CD4-positive, alpha-beta T cell treated with Interleukin-10 for 1 hour (primary cell): ENCODE data around the gene DKK1.
"Not testable (repeated sequence)": the region's sequence is repeated elsewhere in the genome, so short reads cannot be mapped to it uniquely, and the experiment has no call there.

Experiments
- DNase-seq: peaks from one replicate; pipeline ENCODE4 v3.0.0-alpha.2; 2020

DKK1 gene

DNA sequence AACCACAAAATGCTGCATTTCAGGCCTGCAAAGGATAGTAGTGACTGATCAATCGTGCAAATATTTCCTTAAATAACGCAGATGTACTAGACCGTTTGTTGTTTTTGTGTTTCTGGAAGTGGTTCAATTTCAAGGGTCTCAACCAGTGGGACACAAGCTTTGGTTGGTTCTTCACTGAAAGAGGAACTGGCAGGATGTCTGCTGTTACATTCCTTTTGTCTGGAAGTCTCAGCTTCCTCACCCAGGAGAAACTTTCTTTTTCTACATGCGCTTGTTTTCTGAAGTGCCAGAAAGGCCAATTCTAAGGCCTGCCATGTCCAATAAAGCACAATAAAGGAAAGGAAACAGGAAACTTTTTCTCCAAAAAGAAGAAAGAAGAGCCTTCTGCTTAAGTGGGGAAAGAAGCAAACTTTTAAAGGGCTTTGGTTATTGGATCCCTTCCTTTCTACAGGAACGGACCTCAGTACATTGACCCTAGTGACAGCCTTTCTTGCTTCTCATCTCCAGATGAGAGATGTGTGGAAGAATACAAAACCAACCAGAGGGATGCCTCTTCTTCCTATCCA lies 4.1 kb downstream of the DKK1 start:
- no peak for DNase-seq

DNA sequence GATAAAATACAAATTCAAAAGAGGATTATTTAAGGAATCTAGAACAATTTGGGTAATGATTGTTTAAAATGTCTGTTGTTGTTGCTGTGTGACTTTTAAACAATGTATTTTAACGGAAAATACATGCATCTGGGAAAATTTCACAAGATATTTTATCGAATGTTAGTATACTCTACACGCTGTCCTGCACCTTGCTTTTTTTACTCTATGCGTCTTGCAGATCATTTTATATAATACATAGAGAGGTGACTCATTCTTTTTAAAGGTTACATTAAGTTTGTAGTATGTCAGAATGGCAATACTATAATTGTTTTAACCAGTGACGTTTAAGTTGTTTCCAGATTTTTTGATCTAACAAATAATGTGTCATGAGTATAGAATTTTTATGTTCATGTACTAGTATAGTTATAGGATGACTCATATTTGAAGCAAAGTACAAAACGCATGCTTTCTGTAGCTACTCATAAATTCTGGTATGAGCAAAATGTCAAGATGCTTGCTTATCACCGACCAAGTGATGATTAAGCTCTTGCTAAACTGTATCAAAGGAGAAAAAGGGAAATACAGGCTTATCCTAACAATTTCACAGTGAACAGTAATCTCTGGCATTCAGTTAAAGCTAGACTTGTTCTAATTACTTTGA lies 4.9 kb downstream of the DKK1 start:
- no peak for DNase-seq

DNA sequence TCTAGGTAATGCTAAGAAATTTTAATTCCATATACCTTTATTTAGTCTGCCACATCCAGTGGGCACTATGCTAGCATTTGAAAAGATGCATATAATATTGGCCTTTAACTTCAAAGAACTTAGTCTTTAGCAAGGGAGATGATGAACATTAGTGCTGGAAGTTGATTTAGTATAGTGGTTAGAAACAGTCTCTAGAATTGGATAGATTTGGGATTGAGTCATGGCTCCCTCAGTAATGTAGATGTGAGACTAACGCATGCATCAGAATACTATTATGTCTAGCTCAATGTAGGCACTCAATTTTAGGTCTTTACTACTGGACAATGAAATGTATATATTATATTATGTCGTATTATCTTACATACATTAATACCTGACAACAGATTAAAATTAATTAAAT lies 5.8 kb downstream of the DKK1 start:
- no peak for DNase-seq

DNA sequence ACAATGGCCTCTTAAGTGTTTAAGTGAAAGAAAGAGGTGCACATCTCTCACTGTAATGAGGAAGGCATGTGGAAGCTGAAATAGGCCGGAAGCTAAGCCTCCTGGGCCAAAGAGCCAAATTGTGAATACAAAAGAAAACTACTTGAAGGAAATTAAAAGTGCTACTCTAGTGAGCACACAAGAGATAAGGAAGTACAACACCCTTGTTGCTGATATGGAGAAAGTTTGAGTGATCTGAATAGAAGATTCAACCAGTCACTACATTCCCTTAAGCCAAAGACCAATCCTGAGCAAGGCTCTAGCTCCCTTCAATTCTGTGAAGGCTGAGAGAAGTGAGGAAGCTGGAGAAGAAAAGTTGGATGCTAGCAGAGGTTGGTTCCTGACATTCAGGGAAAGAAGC lies 8.2 kb downstream of the DKK1 start:
- no peak for DNase-seq

DNA sequence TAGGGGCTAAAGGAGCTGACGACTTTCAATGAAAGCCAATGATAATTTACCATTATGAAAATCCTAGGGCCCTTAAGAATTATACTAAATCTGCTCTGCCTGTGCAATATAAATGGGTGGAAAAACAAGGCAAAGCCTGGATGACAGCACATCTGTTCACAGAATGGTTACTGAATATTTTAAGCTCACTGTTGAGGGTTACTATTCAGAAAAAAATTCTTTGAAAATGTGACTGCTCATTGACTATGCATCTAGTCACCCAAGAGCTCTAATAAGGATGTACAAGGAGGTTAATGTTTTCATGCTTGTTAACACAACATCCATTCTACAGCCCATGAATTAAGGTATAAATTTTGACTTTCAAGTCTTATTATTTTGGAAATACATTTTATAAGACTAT lies 8.9 kb downstream of the DKK1 start:
- no peak for DNase-seq

DNA sequence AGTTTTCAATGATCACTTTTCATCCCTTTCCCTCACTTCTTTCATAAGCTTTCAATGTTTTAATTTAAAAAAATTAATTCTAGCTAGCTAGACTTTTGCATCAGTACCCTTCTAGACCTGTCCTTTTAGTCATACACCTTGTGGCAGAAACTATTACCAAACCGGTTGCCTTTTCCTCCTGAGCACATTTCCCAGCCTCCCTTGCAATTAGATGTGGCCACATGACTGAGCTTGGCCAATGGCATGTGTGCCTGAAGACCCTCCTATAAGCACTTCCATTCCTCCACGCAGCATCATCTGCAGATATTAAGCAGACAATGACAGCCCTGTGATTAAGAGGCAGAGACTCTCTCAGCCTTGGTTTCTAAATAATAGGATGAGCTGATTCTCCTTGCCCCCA lies 12.3 kb downstream of the DKK1 start:
- DNase-seq = no peak

DNA sequence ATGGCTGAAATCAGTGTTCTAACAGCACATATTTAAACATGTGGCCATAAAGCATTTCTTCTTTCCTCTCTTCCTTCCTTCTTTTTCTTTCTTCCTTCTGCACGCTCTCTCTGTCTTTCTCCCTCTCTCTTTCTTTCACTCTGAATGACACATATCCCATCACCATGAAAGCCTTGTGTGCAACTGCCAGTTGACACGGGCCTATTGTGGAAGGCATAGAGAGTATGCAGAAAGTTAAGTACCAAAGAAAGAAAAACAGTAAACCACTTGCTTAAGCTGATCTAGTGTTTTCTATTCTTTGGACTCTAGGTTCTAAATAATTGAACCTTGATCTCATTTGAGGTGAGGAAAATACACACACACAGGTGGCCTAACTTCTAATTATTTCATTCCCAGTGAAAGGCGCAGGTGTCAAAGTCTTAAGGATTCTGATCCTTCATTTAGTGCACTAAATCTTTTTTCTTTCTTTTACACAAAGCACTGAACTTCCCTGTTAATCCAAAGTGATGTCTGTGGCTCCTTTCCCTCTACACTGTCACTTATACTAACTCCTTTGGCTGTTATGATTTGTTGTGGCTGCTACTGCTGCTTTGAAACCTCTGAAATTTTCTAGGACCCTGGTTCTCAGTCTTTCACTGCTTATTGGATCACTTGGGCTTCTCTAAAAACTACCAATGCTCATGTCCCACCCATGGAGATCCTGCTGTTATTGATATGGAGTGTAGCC lies 17.7 kb downstream of the DKK1 start:
- DNase-seq = no peak

DNA sequence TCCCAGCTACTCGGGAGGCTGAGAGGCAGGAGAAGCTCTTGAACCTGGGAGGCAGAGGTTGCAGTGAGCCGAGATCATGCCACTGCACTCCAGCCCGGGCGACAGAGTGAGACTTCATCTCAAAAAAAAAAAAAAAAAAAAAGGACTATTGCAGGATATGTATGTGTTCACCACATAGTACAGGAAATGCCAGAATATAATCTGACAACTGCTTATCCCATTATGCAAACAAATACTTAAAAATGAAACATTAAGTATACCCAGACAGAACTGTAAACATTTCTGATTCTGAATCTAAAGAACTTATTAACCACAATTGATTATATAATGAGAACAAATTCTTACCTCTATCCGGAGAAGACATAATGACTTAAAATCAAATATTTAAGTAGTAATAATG lies 18.7 kb downstream of the DKK1 start:
- no peak for DNase-seq

DNA sequence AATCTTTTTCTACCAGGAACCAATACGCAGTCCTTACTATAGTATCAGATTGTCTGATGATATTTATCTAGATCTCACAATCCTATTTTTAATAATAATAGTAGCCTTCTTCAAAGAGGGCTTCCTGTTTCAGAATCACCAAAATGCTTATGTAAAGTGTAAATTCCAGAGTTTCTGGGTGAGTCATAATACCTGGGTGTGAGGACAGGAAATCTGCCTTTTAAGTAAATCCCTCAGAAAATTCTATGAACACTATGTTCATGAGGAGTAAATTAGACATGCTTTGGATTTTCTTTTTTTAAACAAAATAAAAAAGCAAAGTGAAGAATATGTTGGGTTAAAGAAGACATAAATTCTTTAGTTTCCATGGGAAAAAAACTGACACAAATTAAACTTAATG lies 20.5 kb downstream of the DKK1 start:
- DNase-seq = no peak

DNA sequence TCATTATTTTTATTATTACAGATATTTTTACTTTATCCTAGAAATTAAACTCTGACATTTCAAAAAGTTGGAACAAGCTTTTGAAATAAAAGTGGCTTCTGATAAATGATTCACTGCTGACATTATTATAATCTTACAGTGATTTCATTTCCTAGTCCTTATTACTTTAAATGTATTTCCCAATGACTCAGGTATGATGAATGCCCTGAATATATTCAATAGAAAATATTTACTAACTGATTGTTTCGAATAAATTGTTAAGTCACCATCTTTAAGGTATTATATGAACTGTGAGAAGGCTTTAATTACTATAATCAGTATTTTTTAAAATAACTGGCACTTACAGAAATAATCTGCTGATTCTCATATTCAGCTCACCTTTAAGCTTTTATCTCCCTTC lies 21.6 kb downstream of the DKK1 start:
- no peak for DNase-seq

DNA sequence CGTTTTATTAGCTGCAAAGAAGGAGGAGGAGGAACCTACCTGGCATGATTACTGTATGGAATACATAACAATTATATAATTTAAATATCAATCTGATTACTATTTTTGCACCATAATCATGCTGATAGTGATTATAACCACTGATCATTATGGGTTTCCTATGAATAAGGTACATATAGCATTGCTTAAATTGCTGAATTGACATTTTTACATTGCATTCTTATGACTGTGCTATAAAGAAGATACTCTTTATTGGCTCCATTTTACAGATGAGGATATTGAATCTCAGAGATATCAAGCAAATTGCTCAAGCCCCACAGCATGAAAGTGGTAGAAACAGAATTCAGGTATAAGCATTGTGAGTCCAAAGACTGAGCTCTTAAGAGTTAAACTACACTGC lies 23.1 kb downstream of the DKK1 start:
- no peak for DNase-seq

DNA sequence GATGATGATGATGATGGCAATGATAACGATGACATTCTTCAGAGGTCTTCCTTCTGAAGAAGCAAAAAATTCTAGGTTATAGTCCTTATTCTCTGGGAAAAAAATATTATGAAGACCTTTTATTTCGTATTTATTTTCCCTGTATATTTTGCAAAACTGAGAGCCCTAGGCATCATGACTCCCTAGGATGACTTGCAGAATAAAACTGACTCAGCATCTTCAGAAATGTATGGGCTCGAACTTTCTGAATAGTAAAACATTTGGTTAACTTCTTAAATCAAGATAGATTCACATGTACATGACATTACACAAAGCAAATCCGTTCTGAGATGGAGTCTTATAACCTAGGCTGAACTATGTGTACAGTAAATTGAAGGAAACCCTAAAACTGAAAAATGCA lies 29.4 kb downstream of the DKK1 start:
- DNase-seq = no peak

DNA sequence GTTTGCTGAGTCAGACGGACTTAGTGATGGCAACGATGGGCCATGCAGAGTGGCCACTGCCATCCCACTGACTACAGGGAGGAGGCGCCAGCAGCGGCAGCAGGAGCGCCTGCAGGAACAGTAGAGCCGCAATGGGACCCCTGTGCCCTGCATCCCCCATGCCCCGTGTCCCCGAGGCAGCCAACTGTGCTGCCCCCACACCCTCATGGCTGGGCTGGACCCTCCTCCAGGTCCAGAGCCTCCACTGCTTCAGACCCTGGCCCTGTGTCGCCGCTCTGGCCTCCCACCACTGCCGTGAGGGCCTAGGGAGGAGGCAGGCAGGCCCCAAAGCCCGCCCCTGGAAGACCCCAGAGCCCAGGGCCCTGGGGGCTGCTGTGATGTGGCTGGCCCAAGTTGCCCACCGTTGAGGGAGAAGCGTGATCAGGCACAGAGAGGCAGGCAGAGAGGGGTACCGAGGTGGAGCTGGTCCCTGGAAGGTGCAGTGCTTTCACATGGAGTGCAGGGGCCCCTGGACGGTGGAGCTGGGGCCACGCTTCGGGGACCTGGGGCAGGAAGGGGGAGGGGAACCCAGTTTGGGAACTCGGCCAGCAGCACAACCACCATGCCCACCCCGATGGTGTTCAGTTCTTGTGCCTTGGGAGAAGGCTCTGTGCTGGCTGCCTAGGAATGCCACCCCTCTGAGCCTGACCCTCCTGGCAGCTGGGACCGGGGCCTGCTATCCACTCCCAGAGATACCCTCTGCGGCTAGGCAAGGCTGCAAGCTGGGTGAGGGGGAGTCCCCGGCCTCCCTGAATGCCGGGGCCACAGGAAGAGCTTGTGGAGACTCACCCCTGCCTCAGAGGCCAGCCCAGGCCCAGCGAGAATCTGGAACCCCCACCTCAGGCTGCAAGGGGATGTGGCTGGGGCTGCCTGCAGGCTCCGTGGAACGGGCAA lies 32.6 kb downstream of the DKK1 start:
- no peak for DNase-seq

DNA sequence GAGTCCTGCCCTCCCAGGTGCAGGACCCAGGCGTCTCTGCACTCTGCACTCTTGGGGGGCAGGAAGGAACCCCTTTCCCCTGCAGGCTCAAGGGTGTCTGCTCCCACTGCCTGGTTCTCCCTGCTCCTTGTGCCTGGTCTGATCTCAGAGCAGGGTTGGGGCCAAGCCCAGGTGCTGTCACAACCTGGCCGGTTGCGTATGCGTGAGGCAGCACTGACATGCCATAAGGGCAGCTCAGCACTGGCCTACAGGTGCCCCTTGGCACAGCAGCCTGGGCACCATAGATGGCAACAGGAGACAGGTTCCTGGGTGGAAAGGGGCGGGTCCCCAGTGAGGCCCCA lies 33.2 kb downstream of the DKK1 start:
- DNase-seq = no peak

DNA sequence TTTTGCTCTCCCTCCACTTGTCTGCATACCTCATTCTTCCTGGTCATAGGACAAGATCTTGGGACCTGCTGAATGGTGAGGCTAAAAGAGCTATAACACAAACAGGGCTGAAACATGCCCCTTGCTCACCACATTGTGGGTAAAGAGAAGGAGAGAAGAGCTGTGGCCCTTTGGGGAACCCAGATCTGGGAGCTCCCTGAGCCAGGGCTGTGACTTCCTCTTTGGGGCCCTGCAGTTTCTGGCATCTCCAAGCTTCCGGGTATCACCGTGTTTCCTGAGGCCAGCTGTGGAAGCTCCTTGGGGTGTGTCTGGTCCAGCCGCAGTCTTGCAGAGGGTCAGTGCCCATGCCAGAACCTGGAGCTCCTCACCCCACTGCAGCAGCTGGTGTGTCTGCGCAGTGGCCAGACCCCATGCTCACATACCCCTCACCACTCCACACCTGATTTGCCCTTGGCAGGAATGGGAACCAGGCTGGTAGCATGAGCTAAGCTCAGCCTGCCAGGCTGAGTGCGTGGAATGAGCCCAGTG lies 34.0 kb downstream of the DKK1 start:
- no peak for DNase-seq

DNA sequence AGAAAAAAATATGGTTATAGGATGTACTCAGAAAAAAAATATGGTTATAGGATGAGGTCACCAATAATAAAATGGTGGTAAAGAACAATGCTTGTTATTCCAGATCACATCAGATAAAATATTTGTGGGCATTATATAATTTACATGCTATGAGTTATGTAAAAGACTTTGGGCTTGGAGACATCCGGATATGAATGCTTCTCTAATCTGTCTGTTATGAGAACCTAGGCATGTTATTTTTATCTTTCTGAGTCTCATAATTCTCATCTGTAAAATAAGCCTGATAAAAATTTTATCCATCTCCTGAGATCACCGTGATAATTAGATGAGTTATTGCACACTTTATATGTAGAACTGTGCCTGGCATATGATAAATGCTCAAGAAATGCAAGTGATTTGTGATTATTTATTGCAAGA lies 37.8 kb downstream of the DKK1 start:
- no peak for DNase-seq

DNA sequence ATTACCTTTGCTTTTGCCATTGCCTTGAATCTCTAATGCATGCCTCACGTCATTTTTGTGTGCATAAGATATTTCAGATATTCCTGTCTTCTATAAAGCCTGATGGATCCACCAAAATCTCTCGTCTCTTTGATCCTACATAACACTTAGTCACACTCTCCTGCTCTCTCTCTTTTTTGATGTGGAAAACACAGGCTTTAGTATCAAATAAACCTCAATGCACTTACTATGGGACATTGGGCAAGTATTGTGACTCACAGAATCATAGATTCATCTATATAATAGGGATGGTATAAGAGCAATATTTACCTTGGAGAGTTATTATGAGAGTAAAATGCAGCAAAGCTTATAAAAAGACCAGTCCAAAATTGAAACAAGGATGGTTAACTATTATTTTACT lies 39.1 kb downstream of the DKK1 start:
- no peak for DNase-seq

DNA sequence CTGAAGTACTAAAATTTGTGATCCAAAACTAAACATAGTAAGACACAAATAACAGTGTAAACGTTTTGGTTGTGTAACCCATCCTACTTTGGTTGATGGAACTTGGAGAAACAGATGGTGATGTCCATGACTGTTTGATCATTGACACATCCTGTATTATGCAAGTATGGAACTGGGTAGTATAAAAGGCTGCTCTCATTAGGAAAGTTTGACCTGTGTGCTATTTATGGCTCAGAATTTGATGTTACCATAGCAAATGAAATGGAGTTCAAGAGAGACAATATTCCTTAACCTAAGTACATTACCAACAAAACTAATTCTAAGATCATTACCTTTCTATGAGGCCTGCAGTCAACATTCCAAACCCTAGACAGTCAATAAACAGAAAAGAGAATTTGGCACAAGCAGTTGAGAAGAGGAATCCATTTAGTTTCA lies 39.9 kb downstream of the DKK1 start:
- DNase-seq = no peak

DNA sequence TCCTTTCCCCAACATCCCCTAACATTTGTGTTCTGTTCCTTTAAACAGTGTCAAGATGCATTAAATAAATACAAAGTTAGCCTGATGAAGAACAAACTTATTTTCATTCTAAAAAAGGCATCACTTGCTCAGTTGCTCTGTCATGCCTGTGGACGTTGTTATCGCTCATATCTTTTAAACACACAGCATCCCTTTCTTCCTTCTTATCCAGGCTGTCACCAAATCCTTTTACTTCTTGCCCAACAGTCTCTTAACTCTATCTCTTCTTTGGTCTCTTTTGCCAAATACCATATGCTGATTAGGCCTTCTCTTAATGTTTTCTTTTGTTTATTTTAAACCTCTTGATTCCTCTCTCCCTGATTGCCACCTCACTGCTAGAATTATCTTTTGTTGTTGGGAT lies 43.9 kb downstream of the DKK1 start:
- DNase-seq = no peak

DNA sequence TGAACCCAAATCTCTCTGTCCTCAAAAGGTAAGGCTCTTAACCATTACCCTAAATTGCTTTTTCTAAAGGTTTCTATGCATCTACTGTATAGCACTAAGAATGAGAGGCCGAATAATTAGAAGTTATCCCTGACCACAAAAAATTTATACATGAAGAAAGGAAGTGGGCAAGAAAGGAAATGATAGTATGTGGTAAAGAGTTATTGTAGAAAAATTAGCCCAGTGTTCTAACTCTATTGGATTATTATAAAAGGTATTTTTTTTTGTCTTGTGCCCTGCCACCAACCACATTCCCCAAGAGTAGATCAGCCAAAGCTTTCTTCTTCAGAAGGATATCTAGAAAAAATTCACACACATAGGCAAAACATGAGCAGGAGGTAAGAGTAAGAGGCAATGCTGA lies 45.4 kb downstream of the DKK1 start:
- DNase-seq = no peak

DNA sequence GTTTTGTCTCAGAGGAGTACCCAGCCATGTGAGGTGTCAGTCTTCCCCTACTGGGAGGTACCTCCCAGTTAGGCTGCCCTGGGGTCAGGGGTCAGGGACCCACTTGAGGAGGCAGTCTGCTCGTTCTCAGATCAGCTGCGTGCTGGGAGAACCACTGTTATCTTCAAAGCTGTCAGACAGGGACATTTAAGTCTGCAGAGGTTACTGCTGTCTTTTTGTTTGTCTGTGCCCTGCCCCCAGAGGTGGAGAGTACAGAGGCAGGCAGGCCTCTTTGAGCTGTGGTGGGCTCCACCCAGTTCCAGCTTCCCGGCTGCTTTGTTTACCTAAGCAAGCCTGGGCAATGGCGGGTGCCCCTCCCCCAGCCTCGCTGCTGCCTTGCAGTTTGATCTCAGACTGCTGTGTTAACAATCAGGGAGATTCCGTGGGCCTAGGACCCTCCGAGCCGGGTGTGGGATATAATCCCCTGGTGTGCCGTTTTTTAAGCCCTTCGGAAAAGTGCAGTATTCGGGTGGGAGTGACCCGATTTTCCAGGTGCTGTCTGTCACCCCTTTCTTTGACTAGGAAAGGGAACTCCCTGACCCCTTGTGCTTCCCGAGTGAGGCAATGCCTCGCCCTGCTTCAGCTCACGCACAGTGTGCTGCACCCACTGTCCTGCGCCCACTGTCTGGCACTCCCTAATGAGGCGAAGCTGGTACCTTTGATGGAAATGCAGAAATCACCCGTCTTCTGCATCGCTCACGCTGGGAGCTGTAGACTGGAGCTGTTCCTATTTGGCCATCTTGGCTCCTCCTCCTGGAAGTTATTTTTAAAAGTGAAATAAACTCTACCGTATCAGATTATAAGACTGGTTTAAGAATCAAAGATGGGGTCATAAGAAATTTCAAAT lies 51.7 kb downstream of the DKK1 start:
- not testable (repeated sequence) for DNase-seq
